NCI-H1105 treated with DMSO at 0.1 percent for 48 hours (cell line): ENCODE measurements around the gene LRRC74A.
"Not testable (repeated sequence)": the region's sequence is repeated elsewhere in the genome, so short reads cannot be mapped to it uniquely, and the experiment has no call there.

Source experiments
- DNase-seq: peaks from one replicate; lab custom pipeline; 2025; lab: John Stamatoyannopoulos, UW

Gene LRRC74A

GRCh38 chr14:76891391-76891790, 65.2 kb downstream of the LRRC74A start:
- no peak for DNase-seq

- no peak for DNase-seq
Measured at GRCh38 chr14:76894308-76894707, 68.1 kb downstream of the LRRC74A start.

DNA sequence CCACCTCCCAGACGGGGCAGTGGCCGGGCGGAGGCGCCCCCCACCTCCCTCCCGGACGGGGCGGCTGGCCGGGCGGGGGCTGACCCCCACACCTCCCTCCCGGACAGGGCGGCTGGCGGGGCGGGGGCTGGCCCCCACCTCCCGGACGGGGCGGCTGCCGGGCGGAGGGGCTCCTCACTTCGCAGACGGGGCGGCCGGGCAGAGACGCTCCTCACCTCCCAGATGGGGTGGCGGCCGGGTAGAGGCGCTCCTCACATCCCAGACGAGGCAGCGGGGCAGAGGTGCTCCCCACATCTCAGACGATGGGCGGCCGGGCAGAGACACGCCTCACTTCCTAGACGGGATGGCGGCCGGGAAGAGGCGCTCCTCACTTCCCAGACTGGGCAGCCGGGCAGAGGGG, 71.8 kb downstream of the LRRC74A start:
- DNase-seq, result not testable (repeated sequence)

- DNase-seq, result no peak
Measured at GRCh38 chr14:76900682-76901081, 74.5 kb downstream of the LRRC74A start.

GRCh38 chr14:76901171-76902055, 75.2 kb downstream of the LRRC74A start:
- no peak for DNase-seq

- DNase-seq, result no peak
Measured at GRCh38 chr14:76902591-76902990, 76.4 kb downstream of the LRRC74A start.

- no peak for DNase-seq
Measured at GRCh38 chr14:76904100-76904739, 78.0 kb downstream of the LRRC74A start.

GRCh38 chr14:76904740-76905569, 78.7 kb downstream of the LRRC74A start:
- no peak for DNase-seq

GRCh38 chr14:76908834-76909233, 82.6 kb downstream of the LRRC74A start:
- no peak for DNase-seq

- DNase-seq, result no peak
Measured at GRCh38 chr14:76909266-76909665, 83.1 kb downstream of the LRRC74A start.

DNA sequence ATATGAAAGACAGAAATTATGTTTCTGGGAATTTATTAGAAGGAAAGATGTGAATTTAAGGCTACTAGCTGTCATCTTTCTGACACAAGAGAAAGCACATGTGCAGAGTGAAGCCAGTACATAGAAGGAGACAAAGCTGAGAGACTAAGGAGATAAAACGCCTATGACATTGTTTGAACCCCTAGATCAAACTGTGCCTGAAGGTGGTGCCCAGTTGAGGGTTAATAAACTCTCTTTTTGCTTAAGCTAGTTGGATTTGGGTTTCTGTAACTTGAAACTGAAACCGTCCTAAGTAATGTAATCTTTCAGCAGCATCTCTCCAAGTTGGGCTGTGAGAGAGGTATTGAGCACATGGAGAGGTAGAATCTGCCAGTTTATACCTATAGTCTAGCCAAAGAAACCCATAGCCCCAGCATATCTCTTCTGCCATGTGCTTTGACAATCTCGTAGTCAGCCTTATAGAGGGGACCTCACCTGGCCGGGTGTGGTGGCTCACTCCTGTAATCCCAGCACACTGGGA, 84.2 kb downstream of the LRRC74A start:
- DNase-seq, result no peak

DNA sequence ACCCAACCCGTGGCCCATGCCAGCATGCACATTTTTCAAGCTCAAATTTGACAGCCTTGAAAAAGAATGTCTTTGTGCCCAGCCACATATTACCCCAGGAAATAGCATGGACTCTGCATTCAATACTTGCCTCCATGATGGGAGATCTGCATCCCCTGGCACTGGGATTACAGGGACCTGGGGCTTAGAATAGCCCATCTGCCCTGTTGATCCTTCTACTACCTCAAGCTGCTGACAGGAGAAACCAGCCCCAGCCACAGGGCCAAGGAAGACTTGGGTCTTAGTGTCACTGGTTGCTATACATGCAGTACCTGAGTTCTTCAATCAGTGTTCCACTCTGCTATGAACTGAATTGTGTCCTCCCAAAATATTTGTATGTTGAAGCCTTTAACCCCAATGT, 85.3 kb downstream of the LRRC74A start:
- no peak for DNase-seq

- not testable (repeated sequence) for DNase-seq
Measured at GRCh38 chr14:76914533-76915081, 88.4 kb downstream of the LRRC74A start.

GRCh38 chr14:76916040-76916715, 90.0 kb downstream of the LRRC74A start:
- no peak for DNase-seq

DNA sequence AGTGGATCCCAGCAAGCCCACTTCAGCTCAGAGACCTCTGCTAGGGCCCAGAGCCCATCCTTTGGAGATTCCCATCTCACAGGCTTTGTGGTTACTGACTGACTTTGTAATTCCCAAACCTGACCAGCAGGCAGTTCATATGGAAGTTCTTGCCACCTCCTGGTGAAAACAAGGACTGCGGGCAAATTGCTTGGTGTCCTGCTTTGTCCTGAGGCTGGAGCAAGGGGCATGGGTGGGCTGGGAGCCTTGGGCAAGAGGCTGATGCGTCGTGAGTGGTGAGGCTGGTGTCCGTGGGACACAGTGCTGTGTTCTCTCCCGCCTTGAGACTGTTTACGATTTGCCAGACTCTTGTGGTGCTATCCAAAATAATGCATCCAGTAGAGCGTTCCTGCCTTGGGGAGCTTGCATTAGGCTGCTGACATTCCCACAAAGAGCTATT, 91.0 kb downstream of the LRRC74A start:
- peak; percentile 52 for DNase-seq

- DNase-seq, result peak; percentile 20
Measured at GRCh38 chr14:76917745-76918255, 91.6 kb downstream of the LRRC74A start.

GRCh38 chr14:76918256-76918781, 92.1 kb downstream of the LRRC74A start:
- DNase-seq, result peak; percentile 4

GRCh38 chr14:76918782-76919394, 92.7 kb downstream of the LRRC74A start:
- peak; percentile 18 for DNase-seq
